SK-N-MC (cell line): Measurements from ENCODE around the gene RELN.

Experiments
- EZH2 ChIP-seq: fragments of 200-600 bp; sonication (generic); IDR thresholded peaks from one replicate; pipeline ENCODE4 v1.6.1; 2017; ENCODE audit warnings: antibody characterized with exemption
- POLR2AphosphoS5 ChIP-seq: IDR thresholded peaks from 2 replicates; pipeline ENCODE4 v1.6.1; 2012; ENCODE audit warnings: mild to moderate bottlenecking, low read depth, low read length, borderline replicate concordance

DNA sequence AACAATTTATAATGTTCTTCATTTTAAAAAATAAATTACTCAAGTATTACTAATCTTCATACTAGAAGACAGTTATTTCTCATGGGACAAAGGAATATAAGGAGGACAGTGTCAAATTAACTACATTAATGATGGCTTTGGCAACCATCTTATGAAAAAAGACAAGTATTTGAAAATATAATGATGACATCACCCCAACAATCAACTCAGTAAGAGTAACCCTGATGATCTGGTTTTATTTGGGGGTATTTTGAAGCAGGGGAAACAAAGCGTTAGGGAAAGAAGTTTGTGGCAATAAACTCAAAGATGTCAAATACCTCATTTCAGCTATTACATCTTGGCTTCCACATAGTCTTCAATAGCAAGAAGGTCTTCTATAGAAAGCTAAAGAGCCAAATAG is 29.0 kb upstream of the RELN start:
- no peak for TF ChIP-seq EZH2
- TF ChIP-seq POLR2AphosphoS5: no peak
